GM19193 (cell line): ENCODE results near the gene NPM1.

Experiments used
- POLR2A ChIP-seq: IDR thresholded peaks from 4 replicates; pipeline ENCODE4 v1.6.1; 2011; ENCODE audit not compliant: insufficient read depth, insufficient read length; ENCODE audit errors: extremely low read depth

The NPM1 gene

DNA sequence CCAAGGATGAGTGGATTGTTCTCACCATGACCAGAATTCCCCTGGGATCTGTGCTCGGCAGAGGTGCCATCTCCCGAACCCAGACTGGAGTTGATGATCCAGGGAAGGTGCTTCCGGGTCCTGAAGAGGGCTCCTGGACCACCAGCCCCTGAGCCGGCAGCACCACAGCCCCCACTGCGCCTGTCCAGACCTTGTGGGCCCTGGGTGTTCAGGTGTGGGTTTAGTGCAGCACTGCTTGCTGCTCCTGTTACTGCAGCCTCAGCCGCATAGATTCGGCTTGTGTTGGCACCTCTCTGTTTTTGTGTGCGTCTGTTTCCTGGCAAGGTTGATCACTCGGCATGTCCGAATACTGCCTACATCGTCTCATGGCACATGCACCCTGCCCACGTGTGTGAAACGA lies 16.3 kb upstream of the NPM1 start:
- no peak for TF ChIP-seq POLR2A

DNA sequence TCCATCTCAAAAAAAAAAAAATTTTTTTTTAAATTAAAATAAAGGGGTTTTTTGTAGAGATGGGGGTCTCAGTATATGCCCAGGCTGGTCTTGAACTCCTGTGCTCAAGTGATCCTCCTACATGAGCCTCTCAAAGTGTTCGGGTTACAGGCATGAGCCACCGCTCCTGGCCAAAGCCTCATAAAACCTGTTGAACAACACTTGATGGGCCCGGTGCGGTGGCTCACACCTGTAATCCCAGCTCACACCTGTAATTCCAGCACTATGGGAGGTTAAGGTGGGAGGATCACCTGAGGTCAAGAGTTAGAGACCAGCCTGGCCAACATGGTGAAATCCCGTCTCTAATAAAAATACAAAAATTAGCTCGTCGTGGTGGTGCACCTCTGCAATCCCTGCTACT lies 7.7 kb upstream of the NPM1 start:
- no peak for TF ChIP-seq POLR2A

DNA sequence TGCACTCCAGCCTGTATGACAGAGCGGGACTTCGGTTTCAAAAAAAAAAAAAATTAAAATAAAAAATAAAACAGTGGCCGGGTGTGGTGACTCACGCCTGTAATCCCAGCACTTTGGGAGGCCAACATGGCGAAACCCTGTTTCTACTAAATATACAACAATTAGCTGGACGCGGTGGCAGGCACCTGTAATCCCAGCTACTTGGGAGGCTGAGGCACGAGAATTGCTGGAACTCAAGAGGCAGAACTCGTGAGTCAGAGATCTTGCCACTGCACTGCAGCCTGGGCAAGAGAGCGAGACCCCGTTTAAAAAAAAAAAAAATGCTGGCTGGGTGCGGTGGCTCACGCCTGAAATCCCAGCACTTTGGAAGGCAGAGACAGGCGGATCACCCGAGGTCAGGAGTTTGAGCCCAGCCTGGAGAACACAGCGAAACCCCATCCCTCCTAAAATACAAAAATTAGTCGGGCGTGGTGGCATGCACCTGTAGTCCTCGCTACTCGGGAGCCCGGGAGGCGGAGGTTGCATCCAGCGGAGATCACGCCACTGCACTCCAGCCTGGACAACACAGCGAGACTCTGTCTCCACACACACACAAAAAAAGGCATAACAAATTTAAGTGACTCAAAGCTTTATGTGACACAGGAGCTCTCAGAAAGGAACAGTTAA lies 1.5 kb upstream of the NPM1 start:
- TF ChIP-seq POLR2A = no peak

DNA sequence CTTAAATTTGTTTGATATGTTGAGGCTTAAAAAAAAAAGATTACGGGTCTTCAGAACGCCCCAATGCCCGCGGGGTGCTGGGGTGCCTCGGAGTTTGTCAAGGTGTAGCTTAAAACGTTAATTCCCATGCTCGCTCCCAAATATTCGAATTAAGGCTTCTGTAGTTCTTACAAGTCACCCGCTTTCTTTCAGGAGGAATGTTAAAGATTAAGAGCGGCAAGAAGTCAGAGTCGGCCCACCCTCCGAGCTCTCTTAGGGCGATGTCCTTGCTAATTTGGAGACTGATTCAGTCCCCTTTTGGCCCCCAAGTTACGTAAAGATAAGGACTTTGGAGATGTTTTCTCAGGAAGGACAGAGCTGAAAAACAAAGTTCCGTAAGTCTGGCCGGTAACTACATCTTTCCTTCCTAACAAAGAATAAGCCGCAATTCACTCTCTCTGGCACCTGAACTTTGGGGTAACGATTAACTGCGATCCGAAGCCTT lies 746 bp upstream of the NPM1 start:
- no peak for TF ChIP-seq POLR2A

DNA sequence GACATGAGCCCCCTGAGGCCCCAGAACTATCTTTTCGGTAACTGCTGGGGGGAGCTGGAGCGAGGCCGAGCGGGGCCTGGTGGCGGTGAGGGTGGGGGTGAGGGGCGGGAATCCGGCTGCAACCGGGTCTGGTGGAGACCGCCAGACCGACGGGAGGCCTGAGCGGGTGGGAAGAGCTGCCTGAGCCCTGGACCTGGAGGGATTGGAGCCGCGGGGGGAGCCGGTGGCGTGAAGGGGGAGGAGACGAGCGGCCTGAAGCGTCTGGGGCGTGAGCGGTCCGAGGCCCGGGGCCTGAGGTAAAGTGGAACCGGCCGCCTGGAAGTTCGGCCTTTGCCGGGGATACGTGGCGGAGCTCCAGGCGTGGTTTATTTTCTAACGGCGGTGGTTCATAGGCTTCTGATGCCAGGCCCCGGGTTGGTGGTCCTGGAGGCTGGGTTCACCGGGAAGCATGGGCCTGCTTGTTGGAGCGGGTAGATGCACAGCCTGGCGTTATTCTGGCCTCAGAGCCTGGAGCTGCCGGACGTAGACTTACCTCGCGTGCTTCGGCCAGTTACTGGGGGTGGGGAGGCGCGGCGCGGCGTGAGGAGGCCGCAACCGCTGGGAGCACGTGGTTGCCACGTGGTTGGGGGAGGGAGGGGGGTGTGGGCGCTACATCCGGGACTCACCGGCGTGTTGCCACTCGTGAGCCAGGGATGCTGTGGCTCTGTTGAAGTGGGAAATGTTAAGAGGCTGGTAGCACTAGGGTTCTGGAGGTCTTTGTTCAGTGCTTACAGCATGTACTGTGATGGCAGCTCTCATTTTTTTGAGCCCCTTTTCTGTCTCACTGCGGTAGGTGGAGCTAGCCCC lies 544 bp downstream of the NPM1 start:
- peak; percentile 38 for TF ChIP-seq POLR2A

DNA sequence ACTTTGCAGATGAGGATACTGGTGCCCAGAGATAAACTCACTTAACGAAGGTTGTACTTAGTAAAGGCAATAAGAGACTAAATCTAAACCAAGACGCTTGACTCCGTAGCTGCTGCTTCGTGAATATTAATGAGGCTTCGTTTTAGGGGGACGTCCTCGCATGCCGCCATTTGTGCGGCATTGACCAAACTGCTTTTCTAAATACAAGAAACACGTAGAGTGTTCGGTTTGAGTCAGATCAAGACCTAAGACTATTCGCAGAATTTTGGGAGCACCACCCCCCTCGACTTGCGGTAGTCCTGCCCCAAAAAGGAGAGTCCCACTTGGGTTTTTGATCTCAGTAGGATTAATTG lies 1.1 kb downstream of the NPM1 start:
- TF ChIP-seq POLR2A = no peak

DNA sequence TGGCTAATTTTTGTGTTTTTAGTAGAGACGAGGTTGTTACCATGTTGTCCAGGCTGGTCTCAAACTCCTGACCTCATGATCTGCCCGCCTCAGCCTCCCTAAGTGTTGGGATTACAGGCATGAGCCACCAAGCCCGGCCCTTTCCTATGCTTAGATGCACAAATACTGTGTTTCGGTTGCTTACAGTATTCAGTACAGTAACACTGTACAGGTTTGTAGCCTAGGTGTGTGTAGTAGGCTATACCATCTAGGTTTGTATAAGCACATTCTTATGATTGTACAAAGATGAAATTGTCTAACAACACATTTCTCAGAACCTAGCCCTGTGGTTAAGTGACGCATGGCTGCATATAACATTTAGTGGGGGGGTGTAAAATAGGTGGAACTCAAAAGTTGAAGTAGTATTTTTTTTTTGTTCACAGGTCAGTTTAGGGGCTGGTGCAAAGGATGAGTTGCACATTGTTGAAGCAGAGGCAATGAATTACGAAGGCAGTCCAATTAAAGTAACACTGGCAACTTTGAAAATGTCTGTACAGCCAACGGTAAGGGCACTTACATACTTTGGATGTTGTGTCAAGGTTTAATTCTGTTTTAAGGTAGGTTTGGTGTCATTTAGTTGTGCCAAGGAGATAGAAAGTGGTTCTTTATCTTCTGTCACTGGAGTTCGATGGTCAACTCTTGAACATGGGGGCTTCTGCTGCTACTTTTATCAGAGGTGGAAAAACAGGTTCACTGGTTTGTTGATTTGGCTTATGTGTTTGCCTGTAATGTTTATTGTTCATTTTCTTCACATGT lies 3.4 kb downstream of the NPM1 start:
- TF ChIP-seq POLR2A = no peak

DNA sequence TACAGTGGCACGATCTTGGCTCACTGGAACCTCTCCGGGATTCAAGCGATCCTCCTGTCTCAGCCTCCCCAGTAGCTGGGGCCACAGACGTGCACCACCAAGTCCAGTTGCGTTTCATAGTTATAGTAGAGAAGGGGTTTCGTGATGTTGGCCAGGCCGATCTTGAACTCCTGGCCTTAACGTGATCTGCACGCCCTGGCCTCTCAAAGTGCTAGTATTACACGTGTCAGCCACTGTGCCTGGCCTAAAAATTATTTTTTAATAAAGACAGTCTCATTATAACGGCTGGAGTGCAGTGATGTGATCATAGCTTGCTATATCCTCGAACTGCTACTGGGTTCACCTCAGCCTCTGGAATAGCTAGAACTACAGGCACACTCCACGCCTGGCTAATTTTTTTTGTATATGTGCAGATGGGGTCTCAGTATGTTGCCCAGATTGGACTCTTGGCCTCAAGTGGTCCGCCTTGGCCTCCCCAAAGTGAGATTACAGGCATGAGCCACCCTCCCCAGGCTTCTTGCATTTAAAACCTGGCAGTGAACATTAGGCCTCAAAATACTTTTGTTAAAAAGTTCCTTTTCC lies 4.4 kb downstream of the NPM1 start:
- no peak for TF ChIP-seq POLR2A

DNA sequence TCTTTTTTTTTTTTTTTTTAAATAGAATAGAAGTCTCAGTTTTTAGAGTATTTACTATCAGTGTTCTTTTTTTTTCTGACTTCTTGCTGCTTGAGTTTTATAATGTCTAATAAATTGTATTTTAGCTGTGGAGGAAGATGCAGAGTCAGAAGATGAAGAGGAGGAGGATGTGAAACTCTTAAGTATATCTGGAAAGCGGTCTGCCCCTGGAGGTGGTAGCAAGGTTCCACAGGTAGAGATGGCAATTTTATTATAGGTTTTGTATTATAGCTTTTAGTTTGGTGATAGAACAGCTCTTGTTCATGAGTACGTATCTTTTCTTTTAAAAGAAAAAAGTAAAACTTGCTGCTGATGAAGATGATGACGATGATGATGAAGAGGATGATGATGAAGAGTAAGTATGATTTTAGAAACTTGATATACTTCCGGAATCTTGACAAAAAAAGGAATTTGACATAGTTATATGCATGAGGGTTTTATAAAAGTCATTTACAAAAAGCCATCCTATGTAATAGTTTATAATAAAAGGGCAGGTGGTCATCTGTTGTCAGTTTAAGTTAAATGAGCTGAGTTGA lies 5.0 kb downstream of the NPM1 start:
- TF ChIP-seq POLR2A = no peak

DNA sequence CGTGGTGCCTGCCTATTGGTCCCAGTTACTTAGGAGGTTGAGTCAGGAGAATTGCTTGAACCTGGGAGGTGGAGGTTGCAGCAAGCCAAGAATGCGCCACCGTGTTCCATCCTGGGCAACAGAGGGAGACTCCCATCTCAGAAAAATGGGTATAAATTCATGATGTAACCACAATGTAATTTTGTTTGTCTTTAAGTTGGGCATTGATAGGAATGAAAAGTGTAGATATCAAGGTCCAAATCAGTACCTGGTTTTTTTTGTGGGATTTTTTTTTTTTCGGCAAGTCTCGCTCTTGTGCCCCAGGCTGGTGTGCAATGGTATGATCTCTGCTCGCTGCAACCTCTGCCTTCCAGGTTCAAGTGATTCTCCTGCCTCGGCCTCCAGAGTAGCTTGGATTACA lies 7.4 kb downstream of the NPM1 start:
- no peak for TF ChIP-seq POLR2A

DNA sequence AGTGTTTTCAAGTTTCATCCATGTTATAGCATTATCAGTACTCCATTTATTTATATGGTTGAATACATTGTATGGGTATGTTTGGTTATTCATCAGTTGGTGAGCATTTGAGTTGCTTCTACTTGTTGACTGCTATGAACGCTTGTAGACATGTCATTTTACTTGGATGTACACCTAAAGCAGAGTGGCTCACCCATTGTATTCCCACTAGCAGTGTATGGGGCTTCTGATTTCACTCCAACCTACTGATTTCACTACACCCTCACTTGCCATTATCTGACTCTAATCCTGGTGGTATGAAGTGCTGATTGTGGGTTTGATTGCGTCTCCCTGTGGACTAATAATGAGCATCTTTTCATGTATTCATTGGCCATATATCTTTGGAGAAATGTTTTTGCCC lies 9.5 kb downstream of the NPM1 start:
- no peak for TF ChIP-seq POLR2A

DNA sequence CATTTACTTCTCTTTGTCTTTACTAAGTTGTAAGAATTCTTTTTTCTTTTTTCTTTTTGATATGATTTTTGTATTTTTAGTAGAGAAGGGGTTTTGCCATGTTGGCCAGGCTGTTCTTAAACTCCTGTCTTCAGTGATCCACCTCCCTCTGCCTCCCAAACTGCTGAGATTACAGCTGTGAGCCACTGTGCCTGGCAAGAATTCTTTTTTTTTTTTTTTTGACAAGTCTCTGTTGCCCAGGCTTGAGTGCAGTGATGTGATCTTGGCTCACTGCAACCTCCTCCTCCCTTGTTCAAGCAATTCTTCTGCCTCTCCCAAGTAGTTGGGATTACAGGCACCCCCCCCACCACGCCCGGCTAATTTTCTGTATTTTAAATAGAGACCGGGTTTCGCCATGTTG lies 9.9 kb downstream of the NPM1 start:
- no peak for TF ChIP-seq POLR2A

DNA sequence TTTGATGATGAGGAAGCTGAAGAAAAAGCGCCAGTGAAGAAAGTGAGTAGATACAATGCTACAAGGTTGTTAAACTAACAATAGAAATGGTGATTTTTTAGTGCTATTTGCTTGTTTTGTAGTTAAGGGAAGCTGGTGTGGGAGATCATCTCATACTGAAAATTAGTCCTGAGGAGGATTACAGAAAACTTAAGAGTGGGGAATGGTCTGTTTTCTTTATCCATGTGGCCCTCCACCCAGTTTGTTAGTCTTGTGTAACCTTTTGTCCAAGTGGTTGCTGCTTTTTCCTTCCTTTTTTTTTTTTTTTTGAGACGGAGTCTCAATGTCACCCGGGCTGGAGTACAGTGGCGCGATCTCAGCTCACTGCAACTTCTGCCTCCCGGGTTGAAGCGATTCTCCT lies 12.5 kb downstream of the NPM1 start:
- TF ChIP-seq POLR2A = no peak

DNA sequence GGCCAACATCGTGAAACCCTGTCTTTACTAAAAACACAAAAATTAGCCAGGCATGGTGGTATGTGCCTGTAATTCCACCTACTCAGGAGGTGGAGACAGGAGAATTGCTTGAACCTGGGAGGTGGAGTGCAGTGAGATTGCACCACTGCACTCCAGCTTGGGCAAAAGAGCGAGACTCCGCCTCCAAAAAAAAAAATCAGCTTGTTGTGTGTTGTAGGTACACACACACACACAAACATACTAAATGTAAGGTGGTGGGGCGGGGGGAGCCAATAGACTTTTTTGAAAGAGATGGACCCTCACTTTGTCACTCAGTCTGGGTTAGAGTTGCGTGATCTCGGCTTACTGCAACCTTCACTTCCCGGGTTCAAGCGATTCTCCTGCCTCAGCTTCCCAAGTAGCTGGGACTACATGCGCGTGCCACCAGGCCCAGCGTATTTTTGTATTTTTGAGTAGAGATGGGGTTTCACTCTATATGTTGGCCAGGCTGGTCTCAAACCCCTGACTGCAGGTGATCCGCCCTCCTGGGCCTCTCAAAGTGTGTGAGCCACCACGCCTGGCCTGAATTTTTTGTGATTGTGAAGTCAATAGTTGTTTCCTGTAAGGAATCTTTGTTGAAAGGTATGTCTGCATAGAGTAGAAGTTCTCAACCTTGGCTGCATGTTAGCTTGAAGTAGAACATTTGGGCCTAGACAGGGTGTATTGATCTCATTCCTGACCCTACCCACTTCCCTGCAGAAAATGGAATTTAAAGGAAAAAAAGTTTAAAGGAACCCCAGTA lies 13.7 kb downstream of the NPM1 start:
- TF ChIP-seq POLR2A = no peak
